ENCODE data around the gene OCA2. TPM values are rescaled to one million over a fixed set of nuclear protein-coding genes. Genes with fewer than 3 reads are reported as not detected.

OCA2 gene
- total and polyA plus RNA-seq, 4 donors: 1.6 to 4.0 (median 2.5) TPM

DNA sequence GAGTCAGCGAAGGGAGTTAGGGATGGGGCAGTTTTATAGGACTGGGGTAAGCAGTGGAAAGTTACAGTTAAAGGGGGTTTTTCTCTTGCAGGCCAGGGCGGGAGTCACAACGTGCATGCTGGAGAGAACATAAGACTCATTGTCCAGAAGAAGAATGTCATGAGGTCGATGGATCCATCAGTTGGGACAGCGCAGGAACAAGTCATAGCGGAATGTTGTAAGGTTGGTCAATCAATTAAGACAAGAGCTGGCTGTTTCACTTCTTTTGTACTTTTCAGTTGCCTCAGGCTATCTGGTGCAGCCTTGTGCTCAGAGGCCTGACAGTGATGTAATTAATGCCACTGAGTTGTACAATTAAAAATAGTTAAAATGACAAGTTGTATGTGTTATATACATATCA, 165.6 kb downstream of the OCA2 start:
- H3K36me3 ChIP-seq (ENCODE audit: control insufficient read depth in 1 of 2, insufficient read depth in 2 of 2, low read length in 1 of 2): peaks cover 0 to 2% of the 10 kb centered on the region in 2 donors
- no peak overlapping the region for H3K4me3 ChIP-seq (ENCODE audit: low read length in 2 of 2)
- H3K27me3 ChIP-seq (ENCODE audit: control insufficient read depth in 1 of 2, insufficient read depth in 2 of 2, low read length in 1 of 2): no peaks in the 10 kb centered on the region
- intact Hi-C loops (cut with DNase I): no loop called here
- H3K4me1 ChIP-seq (ENCODE audit: control insufficient read depth in 1 of 2, insufficient read depth in 2 of 2, low read length in 2 of 2): no peaks in the 10 kb centered on the region
- DNase-seq (no peak), ATAC-seq (ENCODE audit: low FRiP score) (no peak)
- WGBS, 2 donors: 84 to 97% methylated on average over 6 of the region's 6 CpGs
- H3K9me3 ChIP-seq (ENCODE audit: control insufficient read depth, low read length): peaks cover 6% of the 10 kb centered on the region
- H3K27ac ChIP-seq (ENCODE audit: low read depth in 1 of 2, low read length in 2 of 2): no peak overlapping the region

DNA sequence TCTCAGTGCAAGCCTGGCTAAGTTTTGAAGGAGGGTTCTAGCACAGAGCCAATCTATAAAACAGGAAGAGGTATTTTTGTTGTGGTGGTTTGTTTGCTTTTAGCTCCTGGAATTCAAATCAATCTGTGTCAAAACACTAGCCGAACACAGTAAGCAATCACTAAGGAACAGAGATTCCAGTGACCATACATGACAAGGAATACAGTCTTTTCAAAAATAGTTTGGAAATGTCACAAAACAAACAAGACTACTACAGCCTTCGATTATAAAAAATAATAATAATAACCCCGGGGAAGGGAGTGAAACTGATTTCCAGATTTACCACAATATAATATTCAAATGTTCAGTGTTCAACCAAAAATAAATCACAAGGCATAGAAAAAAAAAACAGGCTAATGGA, 166.5 kb downstream of the OCA2 start:
- Histone ChIP-seq H3K27ac (ENCODE audit: low read depth in 1 of 2, low read length in 2 of 2) (no peak overlapping the region), H3K4me1 (ENCODE audit: control insufficient read depth in 1 of 2, insufficient read depth in 2 of 2, low read length in 2 of 2) (no peaks in the 10 kb centered on the region), H3K36me3 (ENCODE audit: control insufficient read depth in 1 of 2, insufficient read depth in 2 of 2, low read length in 1 of 2) (peaks cover 0 to 2% of the 10 kb centered on the region in 2 donors), H3K27me3 (ENCODE audit: control insufficient read depth in 1 of 2, insufficient read depth in 2 of 2, low read length in 1 of 2) (no peaks in the 10 kb centered on the region), H3K9me3 (ENCODE audit: control insufficient read depth, low read length) (peaks cover 6% of the 10 kb centered on the region), H3K4me3 (ENCODE audit: low read length in 2 of 2) (no peak overlapping the region)
- ATAC-seq (ENCODE audit: low FRiP score) (no peak), DNase-seq (no peak)
- intact Hi-C loops (cut with DNase I): no loop called here
- 66 to 73% methylated on average over 3 of the region's 3 CpGs for WGBS, 2 donors

DNA sequence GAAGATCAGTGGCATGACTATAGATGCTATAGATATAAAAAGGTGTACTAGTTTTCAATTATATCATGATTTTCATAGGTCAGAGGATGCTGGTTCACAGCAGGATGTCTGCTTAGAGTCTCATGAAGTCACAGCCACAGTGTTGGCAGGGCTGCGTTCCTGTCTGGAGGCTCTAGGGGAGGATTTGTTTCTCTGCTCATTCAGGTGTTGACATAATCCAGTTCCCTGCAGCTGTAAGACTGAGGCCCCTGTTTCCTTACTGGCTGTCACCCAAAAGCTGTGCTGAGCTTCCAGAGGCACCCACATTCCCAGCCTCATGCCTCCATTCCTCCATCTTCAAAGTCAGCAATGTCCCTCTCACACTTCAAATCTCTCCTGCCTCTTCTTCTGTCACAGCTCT, 170.7 kb downstream of the OCA2 start:
- Histone ChIP-seq H3K27ac (ENCODE audit: low read depth in 1 of 2, low read length in 2 of 2) (no peak overlapping the region), H3K9me3 (ENCODE audit: control insufficient read depth, low read length) (peaks cover 3% of the 10 kb centered on the region), H3K4me1 (ENCODE audit: control insufficient read depth in 1 of 2, insufficient read depth in 2 of 2, low read length in 2 of 2) (no peaks in the 10 kb centered on the region), H3K27me3 (ENCODE audit: control insufficient read depth in 1 of 2, insufficient read depth in 2 of 2, low read length in 1 of 2) (no peaks in the 10 kb centered on the region), H3K36me3 (ENCODE audit: control insufficient read depth in 1 of 2, insufficient read depth in 2 of 2, low read length in 1 of 2) (peaks cover 0 to 2% of the 10 kb centered on the region in 2 donors), H3K4me3 (ENCODE audit: low read length in 2 of 2) (no peak overlapping the region)
- WGBS, 2 donors: 19 to 26% methylated on average over 1 of the region's 1 CpG
- DNase-seq (no peak), ATAC-seq (ENCODE audit: low FRiP score) (no peak)
- intact Hi-C loops (cut with DNase I): no loop called here

DNA sequence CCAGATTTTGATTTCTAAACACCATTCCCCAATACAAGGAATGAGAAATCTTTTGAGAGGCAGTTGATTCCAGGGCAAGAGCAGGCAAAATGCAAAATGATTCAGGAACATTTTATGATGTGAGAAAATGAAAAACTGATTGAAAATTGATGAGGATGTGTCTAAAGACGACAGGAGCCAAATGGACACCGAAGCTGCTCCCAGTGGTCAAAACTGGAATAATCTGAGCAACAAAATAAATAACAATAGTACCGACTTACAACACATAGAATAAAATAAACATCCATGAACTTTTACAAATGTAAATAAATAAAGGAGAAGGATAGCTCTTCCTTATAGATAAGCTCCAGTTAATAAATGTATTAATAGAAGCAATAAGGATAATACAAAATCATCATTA, 186.8 kb downstream of the OCA2 start:
- DNase-seq: no peak
- H3K36me3 ChIP-seq (ENCODE audit: control insufficient read depth in 1 of 2, insufficient read depth in 2 of 2, low read length in 1 of 2): no peaks in the 10 kb centered on the region
- no peak overlapping the region for H3K27ac ChIP-seq (ENCODE audit: low read depth in 1 of 2, low read length in 2 of 2)
- H3K4me1 ChIP-seq (ENCODE audit: control insufficient read depth in 1 of 2, insufficient read depth in 2 of 2, low read length in 2 of 2): no peaks in the 10 kb centered on the region
- peaks cover 3% of the 10 kb centered on the region for H3K9me3 ChIP-seq (ENCODE audit: control insufficient read depth, low read length)
- ATAC-seq (ENCODE audit: low FRiP score): no peak
- 78 to 82% methylated on average over 3 of the region's 3 CpGs for WGBS, 2 donors
- H3K4me3 ChIP-seq (ENCODE audit: low read length in 2 of 2): no peak overlapping the region
- intact Hi-C loops (cut with DNase I): no loop called here
- H3K27me3 ChIP-seq (ENCODE audit: control insufficient read depth in 1 of 2, insufficient read depth in 2 of 2, low read length in 1 of 2): no peaks in the 10 kb centered on the region

DNA sequence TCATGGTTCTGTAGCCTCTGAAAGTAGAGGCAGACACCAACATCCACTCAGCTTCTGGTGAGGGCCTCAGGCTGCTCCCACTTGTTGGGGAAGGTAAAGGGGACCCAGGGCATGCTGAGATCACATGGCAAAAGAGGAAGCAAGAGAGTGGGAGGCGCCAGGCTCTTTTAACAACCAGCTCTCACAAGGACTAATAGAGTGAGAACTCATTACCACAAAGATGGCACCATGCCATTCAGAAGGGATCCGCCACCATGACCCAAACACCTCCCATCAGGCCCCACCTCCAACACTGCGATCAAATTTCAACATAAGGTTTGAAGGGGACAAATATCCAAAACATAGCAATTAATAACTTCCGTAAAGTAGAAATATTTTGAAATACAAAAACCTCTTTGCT, 192.3 kb downstream of the OCA2 start:
- 80 to 82% methylated on average over 4 of the region's 4 CpGs for WGBS, 2 donors
- intact Hi-C loops (cut with DNase I): loop anchor here in 1 of 2 donors (10.0 kb wide), 1 partner anchor 72 kb away; no protein-coding TSS in a partner anchor
- no peak for ATAC-seq (ENCODE audit: low FRiP score)
- Histone ChIP-seq H3K4me3 (ENCODE audit: low read length in 2 of 2) (no peak overlapping the region), H3K27me3 (ENCODE audit: control insufficient read depth in 1 of 2, insufficient read depth in 2 of 2, low read length in 1 of 2) (no peaks in the 10 kb centered on the region), H3K27ac (ENCODE audit: low read depth in 1 of 2, low read length in 2 of 2) (no peak overlapping the region), H3K4me1 (ENCODE audit: control insufficient read depth in 1 of 2, insufficient read depth in 2 of 2, low read length in 2 of 2) (no peaks in the 10 kb centered on the region), H3K36me3 (ENCODE audit: control insufficient read depth in 1 of 2, insufficient read depth in 2 of 2, low read length in 1 of 2) (no peaks in the 10 kb centered on the region), H3K9me3 (ENCODE audit: control insufficient read depth, low read length) (peaks cover 2% of the 10 kb centered on the region)
- DNase-seq: no peak

DNA sequence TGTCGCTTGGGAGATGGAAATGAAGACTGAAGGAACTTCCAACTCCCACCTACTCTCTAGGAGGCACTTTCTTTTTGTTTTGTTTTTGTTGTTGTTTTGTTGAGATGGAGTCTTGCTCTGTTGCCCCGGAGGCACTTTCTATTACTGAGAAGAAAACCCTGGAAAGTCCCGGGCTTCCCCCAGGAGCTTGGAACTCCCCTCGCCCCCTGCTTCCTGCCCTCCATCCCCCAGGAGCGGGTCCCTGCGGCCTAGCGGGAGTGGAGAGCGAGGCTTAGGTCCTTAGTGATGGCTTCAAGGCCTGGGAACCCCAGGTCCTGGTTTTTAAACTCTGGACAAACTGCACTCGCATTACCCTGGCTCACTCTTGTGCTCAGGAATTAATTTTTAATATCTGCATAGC, 195.7 kb downstream of the OCA2 start:
- DNase-seq (no peak), ATAC-seq (ENCODE audit: low FRiP score) (no peak)
- Histone ChIP-seq H3K27ac (ENCODE audit: low read depth in 1 of 2, low read length in 2 of 2) (no peak overlapping the region), H3K9me3 (ENCODE audit: control insufficient read depth, low read length) (peaks cover under 1% of the 10 kb centered on the region), H3K27me3 (ENCODE audit: control insufficient read depth in 1 of 2, insufficient read depth in 2 of 2, low read length in 1 of 2) (no peaks in the 10 kb centered on the region), H3K4me1 (ENCODE audit: control insufficient read depth in 1 of 2, insufficient read depth in 2 of 2, low read length in 2 of 2) (no peaks in the 10 kb centered on the region), H3K36me3 (ENCODE audit: control insufficient read depth in 1 of 2, insufficient read depth in 2 of 2, low read length in 1 of 2) (no peaks in the 10 kb centered on the region), H3K4me3 (ENCODE audit: low read length in 2 of 2) (no peak overlapping the region)
- intact Hi-C loops (cut with DNase I): loop anchor here in 1 of 2 donors (10.0 kb wide), 1 partner anchor 69 kb away; no protein-coding TSS in a partner anchor
- WGBS, 2 donors: 89 to 92% methylated on average over 9 of the region's 9 CpGs

DNA sequence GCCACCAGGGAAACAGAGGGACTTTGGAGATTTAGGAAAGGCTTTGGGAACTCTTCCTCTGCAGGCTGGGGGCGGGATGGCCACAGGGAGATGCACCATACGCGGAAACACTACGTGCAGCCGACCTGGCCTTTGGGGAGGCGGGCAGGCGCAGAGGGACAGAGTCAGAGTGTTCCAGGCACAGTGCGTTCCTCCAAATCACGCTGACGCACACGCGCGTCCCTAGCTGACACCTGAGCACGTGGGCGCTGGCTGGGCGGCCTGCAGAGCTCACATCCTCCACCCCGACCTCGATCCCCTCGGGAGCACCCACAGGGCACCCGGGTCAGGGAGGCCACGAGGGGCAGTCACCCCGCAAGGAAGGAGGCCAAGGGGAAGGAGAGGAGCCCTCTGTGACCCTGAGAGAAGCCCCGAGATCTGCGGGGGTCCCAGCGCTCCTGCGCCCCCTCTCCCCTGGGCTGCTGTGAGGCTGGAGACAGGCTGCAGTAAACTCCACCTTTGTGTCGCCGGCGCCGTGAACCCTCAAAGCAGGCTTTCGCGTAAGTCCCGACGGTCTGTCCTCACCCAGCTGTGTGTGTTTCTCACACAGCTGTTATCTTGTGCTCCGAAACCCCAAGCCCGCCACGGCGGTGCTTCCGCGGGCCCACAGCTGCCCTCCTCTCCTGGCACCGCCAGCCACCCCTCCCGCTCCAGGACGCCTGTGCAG, 196.3 kb downstream of the OCA2 start:
- 82 to 83% methylated on average over 43 of the region's 43 CpGs for WGBS, 2 donors
- DNase-seq: no peak
- ATAC-seq (ENCODE audit: low FRiP score): peak; percentile 9
- H3K36me3 ChIP-seq (ENCODE audit: control insufficient read depth in 1 of 2, insufficient read depth in 2 of 2, low read length in 1 of 2): no peaks in the 10 kb centered on the region
- no peaks in the 10 kb centered on the region for H3K9me3 ChIP-seq (ENCODE audit: control insufficient read depth, low read length)
- no peaks in the 10 kb centered on the region for H3K27me3 ChIP-seq (ENCODE audit: control insufficient read depth in 1 of 2, insufficient read depth in 2 of 2, low read length in 1 of 2)
- H3K4me3 ChIP-seq (ENCODE audit: low read length in 2 of 2): no peak overlapping the region
- intact Hi-C loops (cut with DNase I): loop anchor here in 1 of 2 donors (10.0 kb wide), 1 partner anchor 68 kb away; no protein-coding TSS in a partner anchor
- no peaks in the 10 kb centered on the region for H3K4me1 ChIP-seq (ENCODE audit: control insufficient read depth in 1 of 2, insufficient read depth in 2 of 2, low read length in 2 of 2)
- no peak overlapping the region for H3K27ac ChIP-seq (ENCODE audit: low read depth in 1 of 2, low read length in 2 of 2)

DNA sequence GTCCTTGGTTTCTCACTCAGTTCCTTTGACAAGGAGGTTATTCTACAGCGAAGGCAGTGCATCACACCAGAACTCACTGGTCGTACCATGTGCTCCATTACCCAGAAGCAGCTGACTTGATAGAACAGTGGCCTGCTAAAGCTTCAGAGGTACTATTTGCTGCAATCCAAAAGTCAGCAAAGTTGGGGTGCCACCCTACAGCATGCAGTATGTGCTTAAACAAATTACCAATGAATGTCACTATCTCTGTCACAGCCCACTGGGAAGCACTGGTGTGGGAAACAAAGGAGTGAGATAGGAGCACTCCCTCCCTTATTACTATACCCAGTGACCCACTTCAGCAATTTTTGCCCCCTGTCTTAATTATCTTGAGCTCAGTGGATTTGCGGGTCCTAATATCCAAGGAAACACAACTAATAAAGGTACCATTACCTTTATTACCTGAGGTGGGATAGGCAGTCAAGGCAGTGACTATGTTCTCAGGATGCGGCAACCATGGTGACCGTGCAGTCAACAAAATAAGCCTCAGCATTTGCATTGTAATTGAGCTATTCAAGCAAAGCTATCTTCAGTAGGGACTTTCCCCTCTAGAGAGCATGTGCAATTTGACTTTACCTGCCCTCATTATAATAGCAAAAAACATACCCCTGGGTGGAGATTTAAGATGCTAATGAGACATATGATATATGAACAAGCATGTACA, 199.4 kb downstream of the OCA2 start:
- 91 to 94% methylated on average over 5 of the region's 5 CpGs for WGBS, 2 donors
- H3K4me1 ChIP-seq (ENCODE audit: control insufficient read depth in 1 of 2, insufficient read depth in 2 of 2, low read length in 2 of 2): no peaks in the 10 kb centered on the region
- no peaks in the 10 kb centered on the region for H3K36me3 ChIP-seq (ENCODE audit: control insufficient read depth in 1 of 2, insufficient read depth in 2 of 2, low read length in 1 of 2)
- no peaks in the 10 kb centered on the region for H3K27me3 ChIP-seq (ENCODE audit: control insufficient read depth in 1 of 2, insufficient read depth in 2 of 2, low read length in 1 of 2)
- intact Hi-C loops (cut with DNase I): loop anchor here in 1 of 2 donors (10.0 kb wide), 1 partner anchor 65 kb away; no protein-coding TSS in a partner anchor
- DNase-seq (no peak), ATAC-seq (ENCODE audit: low FRiP score) (no peak)
- no peak overlapping the region for H3K4me3 ChIP-seq (ENCODE audit: low read length in 2 of 2)
- no peak overlapping the region for H3K27ac ChIP-seq (ENCODE audit: low read depth in 1 of 2, low read length in 2 of 2)
- peaks cover 4% of the 10 kb centered on the region for H3K9me3 ChIP-seq (ENCODE audit: control insufficient read depth, low read length)

DNA sequence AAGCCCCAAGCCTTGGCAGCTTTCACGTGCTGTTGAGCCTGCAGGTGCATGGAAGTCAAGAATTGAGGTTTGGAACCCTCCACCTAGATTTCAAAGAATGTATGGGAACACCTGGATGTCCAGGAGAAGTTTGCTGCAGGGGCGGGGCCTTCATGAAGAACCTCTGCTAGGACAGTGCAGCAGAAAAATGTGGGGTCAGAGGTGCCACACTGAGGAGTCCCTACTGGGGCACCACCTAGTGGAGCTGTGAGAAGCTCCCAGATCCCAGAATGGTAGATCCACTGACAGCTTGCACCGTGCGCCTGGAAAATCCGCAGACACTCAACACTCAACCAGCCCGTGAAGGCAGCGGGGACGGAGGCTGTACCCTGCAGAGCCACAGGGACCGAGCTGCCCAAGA, 201.6 kb downstream of the OCA2 start:
- Histone ChIP-seq H3K4me3 (ENCODE audit: low read length in 2 of 2) (no peak overlapping the region), H3K36me3 (ENCODE audit: control insufficient read depth in 1 of 2, insufficient read depth in 2 of 2, low read length in 1 of 2) (no peaks in the 10 kb centered on the region), H3K4me1 (ENCODE audit: control insufficient read depth in 1 of 2, insufficient read depth in 2 of 2, low read length in 2 of 2) (no peaks in the 10 kb centered on the region), H3K9me3 (ENCODE audit: control insufficient read depth, low read length) (peaks cover 8% of the 10 kb centered on the region), H3K27me3 (ENCODE audit: control insufficient read depth in 1 of 2, insufficient read depth in 2 of 2, low read length in 1 of 2) (no peaks in the 10 kb centered on the region), H3K27ac (ENCODE audit: low read depth in 1 of 2, low read length in 2 of 2) (no peak overlapping the region)
- DNase-seq (no peak), ATAC-seq (ENCODE audit: low FRiP score) (no peak)
- intact Hi-C loops (cut with DNase I): no loop called here
- WGBS, 2 donors: 78 to 91% methylated on average over 9 of the region's 9 CpGs
